Suprapubic skin (tissue), 4 donors: ENCODE results near the gene OLFML2A. TPM values are rescaled to one million over a fixed set of nuclear protein-coding genes. Genes with fewer than 3 reads are reported as not detected.

Experiments used
- DNase-seq, 2 donors: peaks; one replicate each; pipeline ENCODE4 v3.0.0-alpha.2; 2019; ENCODE audit warnings: low spot score in 2 of 2
- H3K27ac ChIP-seq: fragments of 200-600 bp; sonication (generic); one replicate; pipeline ENCODE4 v1.5.1; 2019
- H3K27me3 ChIP-seq: fragments of 200-600 bp; sonication (generic); one replicate; pipeline ENCODE4 v1.5.1; 2019
- H3K36me3 ChIP-seq: fragments of 200-600 bp; sonication (generic); one replicate; pipeline ENCODE4 v1.5.1; 2019
- H3K4me1 ChIP-seq: fragments of 200-600 bp; sonication (generic); one replicate; pipeline ENCODE4 v1.5.1; 2019
- H3K4me3 ChIP-seq: fragments of 200-600 bp; sonication (generic); one replicate; pipeline ENCODE4 v1.5.1; 2019; ENCODE audit warnings: mild to moderate bottlenecking
- H3K9me3 ChIP-seq: fragments of 200-600 bp; sonication (generic); one replicate; pipeline ENCODE4 v1.5.1; 2019
- CTCF ChIP-seq, 2 donors: fragments of 200-600 bp in 1 of 2; fragments of 450-650 bp in 1 of 2; sonication (generic) in 1 of 2; IDR thresholded peaks; one replicate each; pipeline ENCODE4 v1.5.1; 2016 to 2019; ENCODE audit warnings: antibody characterized with exemption in 2 of 2, mild to moderate bottlenecking in 1 of 2, moderate library complexity in 1 of 2
- EP300 ChIP-seq: sonication (generic); formaldehyde crosslinking; IDR thresholded peaks from one replicate; pipeline ENCODE4 v1.6.1; 2017; ENCODE audit warnings: antibody characterized with exemption
- POLR2A ChIP-seq, 2 donors: fragments of 450-650 bp; IDR thresholded peaks; one replicate each; pipeline ENCODE4 v1.6.1; 2017; ENCODE audit warnings: antibody characterized with exemption in 2 of 2, mild to moderate bottlenecking in 2 of 2, moderate library complexity in 2 of 2
- POLR2AphosphoS5 ChIP-seq, 3 donors: sonication (generic); formaldehyde crosslinking; IDR thresholded peaks; one replicate each; pipeline ENCODE4 v1.6.1; 2017; ENCODE audit warnings: antibody characterized with exemption in 3 of 3
- WGBS: methylation state at CpG from one replicate; pipeline ENCODE4 v1.1.5; 2018; 5-methylcytosine and 5-hydroxymethylcytosine counted together
- total RNA-seq, 4 donors: library from RNA; depleted of rRNA; stranded (reverse); fragments of >200 nt; gene quantifications; one replicate each; pipeline ENCODE4 v1.1.0, GENCODE V29; 2016

OLFML2A gene
- total RNA-seq, 4 donors from 2014 or later, result 14.6 to 36.8 (median 18.9) TPM

- Histone ChIP-seq H3K27me3 (no peaks in the 10 kb centered on the region), H3K4me1 (peaks cover 1% of the 10 kb centered on the region), H3K36me3 (no peaks in the 10 kb centered on the region), H3K4me3 (no peak overlapping the region), H3K9me3 (no peaks in the 10 kb centered on the region), H3K27ac (no peak overlapping the region)
- 78% methylated on average over 6 of the region's 6 CpGs for WGBS
- no peak for DNase-seq
- TF ChIP-seq POLR2A (IDR thresholded peaks at IDR 0.05) (no peak), POLR2AphosphoS5 (IDR thresholded peaks at IDR 0.05) (no peak), EP300 (no peak), CTCF (IDR thresholded peaks at IDR 0.05) (no peak)
Measured at GRCh38 chr9:124846969-124847368, 70.0 kb downstream of the OLFML2A start.

DNA sequence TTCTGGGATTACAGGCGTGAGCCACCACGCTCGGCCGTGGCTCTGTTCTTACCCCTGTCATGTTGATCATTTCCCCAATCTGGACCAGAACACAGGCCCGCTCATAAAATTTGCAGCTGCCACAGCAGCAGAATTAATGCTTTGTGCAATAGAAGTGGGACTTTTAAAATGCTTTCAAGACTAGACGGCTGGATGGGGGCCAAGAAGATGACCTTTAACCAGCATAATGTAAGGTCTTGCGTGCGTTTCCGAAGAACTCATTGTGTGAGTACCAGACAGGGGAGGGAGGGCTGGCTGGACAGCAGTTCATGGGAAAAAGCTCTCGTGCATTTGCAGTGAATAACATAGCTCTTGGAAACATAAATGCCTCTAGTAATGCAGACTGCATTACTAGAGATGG lies 72.9 kb downstream of the OLFML2A start:
- no peak for DNase-seq
- H3K36me3 ChIP-seq, result no peaks in the 10 kb centered on the region
- H3K27me3 ChIP-seq, result no peaks in the 10 kb centered on the region
- 72% methylated on average over 10 of the region's 10 CpGs for WGBS
- H3K4me1 ChIP-seq, result peaks cover 18% of the 10 kb centered on the region
- H3K27ac ChIP-seq, result no peak overlapping the region
- no peak for TF ChIP-seq EP300
- TF ChIP-seq POLR2AphosphoS5 (IDR thresholded peaks at IDR 0.05), result no peak
- TF ChIP-seq POLR2A (IDR thresholded peaks at IDR 0.05), result no peak
- TF ChIP-seq CTCF (IDR thresholded peaks at IDR 0.05), result no peak
- no peaks in the 10 kb centered on the region for H3K9me3 ChIP-seq
- no peak overlapping the region for H3K4me3 ChIP-seq

- no peaks in the 10 kb centered on the region for H3K9me3 ChIP-seq
- WGBS, result 21% methylated on average over 4 of the region's 13 CpGs
- no peaks in the 10 kb centered on the region for H3K27me3 ChIP-seq
- TF ChIP-seq CTCF (IDR thresholded peaks at IDR 0.05) (no peak), EP300 (no peak), POLR2AphosphoS5 (IDR thresholded peaks at IDR 0.05) (no peak), POLR2A (IDR thresholded peaks at IDR 0.05) (no peak)
- H3K27ac ChIP-seq, result no peak overlapping the region
- H3K4me3 ChIP-seq, result peak overlapping the region; percentile 55
- DNase-seq, result no peak
- H3K4me1 ChIP-seq, result peaks cover 18% of the 10 kb centered on the region
- peaks cover 11% of the 10 kb centered on the region for H3K36me3 ChIP-seq
Measured at GRCh38 chr9:124852121-124852828, 75.3 kb downstream of the OLFML2A start.

GRCh38 chr9:124852829-124853531 lies 76.0 kb downstream of the OLFML2A start, which contains the start of gene WDR38:
TSS of gene WDR38 (plus strand) at chr9:124853460. CDS start at chr9:124853532, 72 bp downstream.
- Histone ChIP-seq H3K4me1 (peaks cover 18% of the 10 kb centered on the region), H3K27ac (no peak within 1 kb of the TSS), H3K4me3 (peak within 1 kb of the TSS; percentile 55), H3K9me3 (no peaks in the 10 kb centered on the region), H3K36me3 (peaks cover 18% of the 10 kb centered on the region), H3K27me3 (no peaks in the 10 kb centered on the region)
- WGBS, result 4% methylated on average over 10 of the region's 51 CpGs
- TF ChIP-seq EP300 (no peak), POLR2AphosphoS5 (IDR thresholded peaks at IDR 0.05) (no peak), POLR2A (IDR thresholded peaks at IDR 0.05) (no peak), CTCF (IDR thresholded peaks at IDR 0.05) (peak; percentile 84 to 97)
- DNase-seq, result peak in 1 of 2 donors; percentile 88

- Histone ChIP-seq H3K9me3 (no peaks in the 10 kb centered on the region), H3K27ac (no peak overlapping the region), H3K4me1 (peaks cover 21% of the 10 kb centered on the region), H3K27me3 (no peaks in the 10 kb centered on the region), H3K36me3 (peaks cover 25% of the 10 kb centered on the region), H3K4me3 (peak overlapping the region; percentile 55)
- WGBS, result 49% methylated on average over 6 of the region's 11 CpGs
- TF ChIP-seq CTCF (IDR thresholded peaks at IDR 0.05), result no peak
- no peak for TF ChIP-seq EP300
- TF ChIP-seq POLR2A (IDR thresholded peaks at IDR 0.05), result no peak
- TF ChIP-seq POLR2AphosphoS5 (IDR thresholded peaks at IDR 0.05), result no peak
- no peak for DNase-seq
Measured at GRCh38 chr9:124853605-124854143, 76.7 kb downstream of the OLFML2A start.
